ENCODE results near the gene BCAT1.

GRCh38 chr12:24881724-24882371, 67.1 kb downstream of the BCAT1 start:
- no peak for TF ChIP-seq POLR2A (IDR thresholded peaks at IDR 0.05; ENCODE audit: low read depth, low read length)
- TF ChIP-seq TAF1 (IDR thresholded peaks at IDR 0.05; ENCODE audit: borderline replicate concordance, low read depth, low read length): no peak
- no peak for TF ChIP-seq POLR2AphosphoS5 (IDR thresholded peaks at IDR 0.05; ENCODE audit: low read depth, low read length)
